Measurements from ENCODE around the gene TSPAN9. TPM values are rescaled to one million over a fixed set of nuclear protein-coding genes. Genes with fewer than 3 reads are reported as not detected.

TSPAN9 gene
- total RNA-seq, 1 experiment from 2014 or later: 13.4 TPM

- Mint-ChIP-seq H3K9me3 (ENCODE audit: unreplicated experiment) (no peaks in the 10 kb centered on the region), H3K27me3 (ENCODE audit: insufficient read depth, unreplicated experiment) (no peaks in the 10 kb centered on the region), H3K4me3 (ENCODE audit: unreplicated experiment) (no peak overlapping the region), H3K36me3 (ENCODE audit: insufficient read depth, unreplicated experiment) (no peaks in the 10 kb centered on the region), H3K27ac (ENCODE audit: low read depth, unreplicated experiment) (no peak overlapping the region), H3K4me1 (ENCODE audit: insufficient read depth, unreplicated experiment) (peaks cover 21% of the 10 kb centered on the region)
- intact Hi-C loops (cut with micrococcal nuclease): no loop called here
- no peak for TF ChIP-seq CTCF (IDR thresholded peaks at IDR 0.05; ENCODE audit: unreplicated experiment)
- POLR2A ChIA-PET: no interaction called here
- DNase-seq (ENCODE audit: unreplicated experiment): no peak
- CTCF ChIA-PET: interaction anchor here (0.6 kb wide), 1 partner anchor 44 kb away, joined by 8 read pairs; no protein-coding TSS in a partner anchor
- no TSS peak for BruUV-seq (replicated peaks)
These were observed 98.1 kb downstream of the TSPAN9 start for GRCh38 chr12:3175238-3175637.

GRCh38 chr12:3176754-3177153 is 99.6 kb downstream of the TSPAN9 start:
- Mint-ChIP-seq H3K4me1 (ENCODE audit: insufficient read depth, unreplicated experiment) (peaks cover 6% of the 10 kb centered on the region), H3K9me3 (ENCODE audit: unreplicated experiment) (no peaks in the 10 kb centered on the region), H3K27me3 (ENCODE audit: insufficient read depth, unreplicated experiment) (no peaks in the 10 kb centered on the region), H3K4me3 (ENCODE audit: unreplicated experiment) (no peak overlapping the region), H3K27ac (ENCODE audit: low read depth, unreplicated experiment) (no peak overlapping the region), H3K36me3 (ENCODE audit: insufficient read depth, unreplicated experiment) (no peaks in the 10 kb centered on the region)
- BruUV-seq (replicated peaks): no TSS peak
- POLR2A ChIA-PET: no interaction called here
- intact Hi-C loops (cut with micrococcal nuclease): no loop called here
- TF ChIP-seq CTCF (IDR thresholded peaks at IDR 0.05; ENCODE audit: unreplicated experiment): no peak
- CTCF ChIA-PET: interaction anchor here (0.5 to 0.6 kb wide), 2 partner anchors 23 to 79 kb away, joined by 3 read pairs; no protein-coding TSS in a partner anchor
- DNase-seq (ENCODE audit: unreplicated experiment): no peak

GRCh38 chr12:3177778-3178425 is 100.7 kb downstream of the TSPAN9 start:
- ChIA-PET POLR2A (no interaction called here), CTCF (interaction anchor here (0.7 to 1.9 kb wide), 3 partner anchors 15 to 105 kb away, joined by 3 to 11 read pairs (median 4); no protein-coding TSS in a partner anchor)
- BruUV-seq (replicated peaks): no TSS peak
- intact Hi-C loops (cut with micrococcal nuclease): no loop called here
- Mint-ChIP-seq H3K27ac (ENCODE audit: low read depth, unreplicated experiment) (no peak overlapping the region), H3K9me3 (ENCODE audit: unreplicated experiment) (no peaks in the 10 kb centered on the region), H3K36me3 (ENCODE audit: insufficient read depth, unreplicated experiment) (peaks cover 5% of the 10 kb centered on the region), H3K27me3 (ENCODE audit: insufficient read depth, unreplicated experiment) (no peaks in the 10 kb centered on the region), H3K4me1 (ENCODE audit: insufficient read depth, unreplicated experiment) (peaks cover 14% of the 10 kb centered on the region), H3K4me3 (ENCODE audit: unreplicated experiment) (no peak overlapping the region)
- no peak for TF ChIP-seq CTCF (IDR thresholded peaks at IDR 0.05; ENCODE audit: unreplicated experiment)
- DNase-seq (ENCODE audit: unreplicated experiment): no peak

- TF ChIP-seq CTCF (IDR thresholded peaks at IDR 0.05; ENCODE audit: unreplicated experiment): no peak
- POLR2A ChIA-PET: no interaction called here
- CTCF ChIA-PET: interaction anchor here (0.6 to 1.9 kb wide), 3 partner anchors 24 to 105 kb away, joined by 3 to 11 read pairs (median 3); no protein-coding TSS in a partner anchor
- H3K27me3 Mint-ChIP-seq (ENCODE audit: insufficient read depth, unreplicated experiment): no peaks in the 10 kb centered on the region
- no TSS peak for BruUV-seq (replicated peaks)
- no peak for DNase-seq (ENCODE audit: unreplicated experiment)
- intact Hi-C loops (cut with micrococcal nuclease): no loop called here
- peaks cover 8% of the 10 kb centered on the region for H3K4me1 Mint-ChIP-seq (ENCODE audit: insufficient read depth, unreplicated experiment)
- H3K9me3 Mint-ChIP-seq (ENCODE audit: unreplicated experiment): no peaks in the 10 kb centered on the region
- H3K4me3 Mint-ChIP-seq (ENCODE audit: unreplicated experiment): no peak overlapping the region
- no peak overlapping the region for H3K27ac Mint-ChIP-seq (ENCODE audit: low read depth, unreplicated experiment)
- peaks cover 6% of the 10 kb centered on the region for H3K36me3 Mint-ChIP-seq (ENCODE audit: insufficient read depth, unreplicated experiment)
These were observed 101.6 kb downstream of the TSPAN9 start for GRCh38 chr12:3178671-3179313.

Data from MCF 10A (cell line).